Gastrocnemius medialis (tissue), 4 donors: ENCODE results near the gene CHN2.

Source experiments
- CTCF ChIP-seq, 5 experiments: fragments of 450-650 bp in 3 of 5; fragments of 200-600 bp in 2 of 5; sonication (generic) in 2 of 5; IDR thresholded peaks in 4 of 5; conservative IDR thresholded peaks in 1 of 5; 1 replicate in 4 of 5; 2 replicates in 1 of 5; pipeline ENCODE4 v1.5.1; 2016 to 2019; ENCODE audit warnings: antibody characterized with exemption in 5 of 5, mild to moderate bottlenecking in 3 of 5, moderate library complexity in 3 of 5
- POLR2A ChIP-seq, 2 donors: fragments of 450-650 bp; IDR thresholded peaks; one replicate each; pipeline ENCODE4 v1.6.1; 2017; ENCODE audit warnings: antibody characterized with exemption in 2 of 2, mild to moderate bottlenecking in 2 of 2, moderate library complexity in 2 of 2

DNA sequence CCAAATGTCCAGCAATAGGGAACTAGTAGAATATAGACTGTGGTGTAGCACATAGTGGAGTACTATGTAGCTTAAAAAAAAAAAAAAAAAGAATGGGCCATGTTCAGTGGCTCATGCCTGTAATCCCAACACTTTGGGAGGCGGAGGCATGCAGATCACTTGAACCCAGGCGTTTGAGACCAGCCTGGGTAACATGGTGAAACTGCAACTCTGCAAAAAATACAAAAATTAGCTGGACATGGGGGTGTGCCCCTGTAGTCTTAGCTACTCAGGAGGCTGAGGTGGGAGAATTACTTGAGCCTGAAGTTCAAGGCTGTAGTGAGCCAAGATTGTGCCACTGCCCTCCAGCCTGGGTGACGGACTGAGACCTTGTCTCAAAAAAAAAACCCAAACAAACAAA, 64.4 kb downstream of the CHN2 start:
- TF ChIP-seq POLR2A (IDR thresholded peaks at IDR 0.05), result no peak
- no peak for TF ChIP-seq CTCF (IDR thresholded peaks at IDR 0.05 in 4 of 5, conservative IDR thresholded peaks at IDR 0.05 in 1 of 5)
